Suppressor macrophage treated with lipopolysaccharide for 1 hour (primary cell): ENCODE measurements around the gene RHBDL2.
"Not testable (repeated sequence)": the region's sequence is repeated elsewhere in the genome, so short reads cannot be mapped to it uniquely, and the experiment has no call there.

Experiments
- DNase-seq, 3 donors: peaks; one replicate each; pipeline ENCODE4 v3.0.0-alpha.2; 2020 to 2022

The RHBDL2 gene

GRCh38 chr1:38929476-38929875, 12.2 kb downstream of the RHBDL2 start:
- DNase-seq: no peak

DNA sequence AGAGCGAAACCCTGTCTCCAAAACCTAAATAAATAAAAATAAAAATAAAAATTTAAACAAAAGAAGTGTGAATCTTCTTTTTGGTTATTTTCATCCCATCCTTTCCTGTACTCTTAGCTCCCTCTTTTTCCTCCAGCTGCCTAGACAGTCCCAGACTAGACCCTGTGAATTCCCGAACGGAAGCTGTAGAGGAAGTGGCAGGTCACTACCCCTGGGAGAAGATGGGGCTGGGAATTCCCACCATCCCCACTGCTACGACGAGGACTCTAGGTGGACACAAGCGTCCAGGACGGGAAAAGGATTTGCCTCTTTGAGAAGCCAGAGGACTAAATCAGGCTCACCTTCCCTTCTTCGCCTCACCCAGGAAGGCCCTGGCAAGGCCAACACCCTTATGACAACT, 12.6 kb downstream of the RHBDL2 start:
- no peak for DNase-seq

DNA sequence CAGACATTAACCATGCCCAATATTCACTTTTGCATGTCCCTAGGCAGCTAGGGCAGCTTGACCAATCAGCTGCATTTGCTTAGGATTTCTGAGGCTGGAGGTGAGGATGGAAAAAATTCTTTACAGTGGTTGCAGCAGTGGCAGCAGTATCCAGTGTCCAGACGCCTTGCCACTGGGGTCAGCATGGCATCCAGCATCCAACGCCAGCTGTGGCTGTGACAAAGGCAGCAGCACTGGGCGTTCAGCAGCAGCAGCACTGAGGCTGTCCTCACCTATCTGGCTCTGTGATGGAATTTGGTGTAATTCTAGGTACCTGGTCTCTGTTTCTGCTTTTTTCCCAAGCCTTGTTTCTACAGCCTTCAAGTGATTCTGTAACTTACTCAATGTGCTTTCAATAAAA, 15.5 kb downstream of the RHBDL2 start:
- DNase-seq: no peak

DNA sequence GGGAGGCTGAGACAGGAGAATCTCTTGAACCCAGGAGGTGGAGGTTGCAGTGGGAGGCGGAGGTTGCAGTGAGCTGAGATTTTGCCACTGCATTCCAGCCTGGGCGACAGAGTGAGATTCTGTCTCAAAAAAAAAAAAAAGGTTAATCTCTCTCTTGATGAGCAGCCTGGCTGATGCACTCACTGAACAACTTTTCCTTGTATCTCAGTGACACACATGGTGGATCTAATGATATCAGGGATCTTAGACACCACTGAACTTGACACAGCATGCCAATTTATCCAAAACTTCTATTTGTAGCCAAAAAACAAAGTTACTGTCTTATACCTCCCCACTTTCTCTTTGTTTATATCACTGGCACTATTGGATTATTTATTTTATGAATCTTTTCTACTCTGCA, 16.2 kb downstream of the RHBDL2 start:
- no peak for DNase-seq

DNA sequence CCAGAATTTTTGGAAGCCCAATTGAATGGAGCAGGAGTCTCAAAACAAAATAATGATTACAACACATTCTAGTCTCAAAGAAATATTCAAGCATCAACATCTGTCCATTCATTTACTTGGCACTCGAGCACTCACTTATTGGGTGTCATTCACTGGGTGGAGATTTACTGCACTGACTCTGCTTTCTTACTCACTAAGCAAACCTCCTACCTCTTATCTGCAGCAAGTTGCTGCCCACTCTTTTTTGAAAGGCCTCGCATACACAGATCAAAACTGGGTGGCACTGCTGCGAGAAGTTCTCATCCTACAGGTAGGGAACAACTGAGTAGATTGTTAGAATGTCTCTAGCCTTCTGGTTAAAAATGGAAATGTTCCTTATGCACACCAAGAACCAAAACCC, 18.0 kb downstream of the RHBDL2 start:
- no peak for DNase-seq

GRCh38 chr1:38919130-38919529, 22.5 kb downstream of the RHBDL2 start:
- no peak for DNase-seq

GRCh38 chr1:38918568-38918967, 23.1 kb downstream of the RHBDL2 start:
- DNase-seq: no peak

DNA sequence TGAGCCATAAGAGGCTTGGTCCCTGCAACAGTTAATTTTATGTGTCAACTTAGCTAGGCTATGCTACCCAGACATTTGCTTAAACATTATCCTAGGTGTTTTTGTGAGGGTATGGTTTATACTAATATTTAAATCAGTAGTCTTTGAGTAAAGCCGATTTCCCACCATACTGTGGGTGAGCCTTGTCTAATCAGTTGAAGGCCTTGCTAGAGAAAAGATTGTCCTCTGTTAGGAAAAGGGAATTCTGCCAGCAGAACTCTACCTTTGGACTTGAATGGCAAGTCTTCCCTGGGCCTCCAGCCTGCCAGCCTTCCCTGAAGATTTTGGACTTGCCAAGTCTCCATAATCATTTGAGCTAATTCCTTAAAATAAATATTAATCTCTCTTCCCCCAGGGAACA, 23.9 kb downstream of the RHBDL2 start:
- no peak for DNase-seq

- no peak for DNase-seq
Observed at GRCh38 chr1:38917337-38917736, 24.3 kb downstream of the RHBDL2 start.

- DNase-seq: no peak
Observed at GRCh38 chr1:38915352-38915948, 26.2 kb downstream of the RHBDL2 start.

- DNase-seq: not testable (repeated sequence)
Observed at GRCh38 chr1:38914908-38915307, 26.7 kb downstream of the RHBDL2 start.

DNA sequence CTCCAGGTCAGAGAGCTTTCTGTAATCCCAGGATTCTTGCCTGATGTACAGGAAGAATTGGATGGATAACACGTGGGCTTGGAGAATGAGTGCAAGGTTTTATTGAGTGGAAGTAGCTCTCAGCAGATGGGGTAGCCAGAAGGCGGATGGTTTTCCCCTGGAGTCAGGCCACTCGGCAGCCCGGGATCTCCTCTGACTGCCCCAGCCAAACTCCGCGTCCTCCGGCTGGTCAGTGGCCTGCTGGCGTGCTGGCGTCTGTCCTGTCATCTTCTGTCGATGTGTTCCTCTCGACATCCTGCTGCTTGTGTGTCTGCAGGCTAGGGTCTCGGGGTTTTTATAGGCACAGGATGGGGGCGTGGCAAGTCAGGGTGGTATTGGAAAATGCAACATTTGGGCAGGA, 32.8 kb downstream of the RHBDL2 start:
- no peak for DNase-seq

- DNase-seq: no peak
Observed at GRCh38 chr1:38905985-38906384, 35.6 kb downstream of the RHBDL2 start.

DNA sequence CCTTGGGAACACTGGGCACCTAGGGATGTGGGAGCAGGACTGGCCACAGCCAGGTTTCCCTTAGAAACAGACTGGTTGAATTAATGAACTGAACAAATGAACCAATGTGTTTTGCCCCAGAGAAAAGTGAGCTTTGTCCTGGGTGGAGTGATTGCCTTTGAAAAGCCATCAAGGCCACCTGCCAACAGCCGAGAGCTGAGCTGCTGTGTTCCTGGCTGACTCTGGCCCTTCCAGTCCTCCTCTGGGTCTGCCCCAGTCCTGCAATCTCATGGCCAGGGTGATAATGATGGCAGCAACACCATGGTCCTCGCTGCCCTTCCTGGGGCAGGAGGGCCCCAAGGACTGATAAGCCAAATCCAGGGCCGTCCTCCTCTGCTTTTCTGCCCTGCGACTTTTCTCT, 42.1 kb downstream of the RHBDL2 start:
- DNase-seq: no peak

DNA sequence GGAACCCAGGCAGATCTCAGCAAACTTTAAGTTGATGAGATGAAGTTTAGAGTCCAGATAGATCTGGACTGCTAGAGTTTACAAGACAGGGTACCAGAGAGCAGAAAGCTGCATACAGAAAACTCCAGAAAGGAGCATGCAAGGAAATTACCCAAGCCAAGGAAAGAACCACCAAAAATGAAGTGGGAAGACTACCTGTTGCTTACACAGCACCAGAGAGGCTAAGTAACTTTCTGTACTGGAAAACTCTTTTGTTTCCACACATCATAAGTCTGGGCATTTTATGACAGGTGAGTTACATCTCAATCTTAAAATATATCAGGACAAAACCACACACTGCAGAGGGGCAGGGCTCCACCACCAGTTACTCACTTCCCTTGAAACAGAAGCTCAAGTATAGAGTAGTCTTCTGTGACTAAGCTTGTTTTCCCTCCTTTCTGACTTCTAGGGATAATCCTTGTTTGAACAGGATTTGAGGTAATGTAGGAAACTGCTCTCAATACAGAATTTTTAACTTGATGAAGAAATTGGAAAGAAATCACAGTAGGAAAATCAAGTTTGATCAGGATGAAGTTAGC, 42.9 kb downstream of the RHBDL2 start:
- no peak for DNase-seq

DNA sequence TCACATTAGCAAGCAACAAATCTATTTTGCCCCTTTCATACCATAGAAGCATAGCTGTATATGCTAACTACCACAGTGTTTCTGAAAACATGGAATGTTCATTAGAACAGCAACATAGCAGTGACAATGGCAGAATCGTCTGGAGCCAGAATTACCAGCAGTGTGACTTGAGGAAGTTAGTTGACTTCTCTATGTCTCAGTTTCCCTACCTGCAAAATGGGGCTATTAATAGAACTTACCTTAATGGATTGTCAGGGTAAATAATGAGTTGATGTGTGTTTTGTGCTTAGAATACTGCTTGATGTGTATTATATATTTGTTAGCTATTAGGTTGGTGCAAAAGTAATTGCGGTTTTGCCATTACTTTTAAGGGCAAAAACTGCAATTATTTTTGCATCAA, 45.5 kb downstream of the RHBDL2 start:
- no peak for DNase-seq

GRCh38 chr1:38892976-38893375, 48.7 kb downstream of the RHBDL2 start:
- no peak for DNase-seq

- no peak for DNase-seq
Observed at GRCh38 chr1:38891753-38892152, 49.9 kb downstream of the RHBDL2 start.

GRCh38 chr1:38889589-38889988, 52.0 kb downstream of the RHBDL2 start:
- DNase-seq: no peak

DNA sequence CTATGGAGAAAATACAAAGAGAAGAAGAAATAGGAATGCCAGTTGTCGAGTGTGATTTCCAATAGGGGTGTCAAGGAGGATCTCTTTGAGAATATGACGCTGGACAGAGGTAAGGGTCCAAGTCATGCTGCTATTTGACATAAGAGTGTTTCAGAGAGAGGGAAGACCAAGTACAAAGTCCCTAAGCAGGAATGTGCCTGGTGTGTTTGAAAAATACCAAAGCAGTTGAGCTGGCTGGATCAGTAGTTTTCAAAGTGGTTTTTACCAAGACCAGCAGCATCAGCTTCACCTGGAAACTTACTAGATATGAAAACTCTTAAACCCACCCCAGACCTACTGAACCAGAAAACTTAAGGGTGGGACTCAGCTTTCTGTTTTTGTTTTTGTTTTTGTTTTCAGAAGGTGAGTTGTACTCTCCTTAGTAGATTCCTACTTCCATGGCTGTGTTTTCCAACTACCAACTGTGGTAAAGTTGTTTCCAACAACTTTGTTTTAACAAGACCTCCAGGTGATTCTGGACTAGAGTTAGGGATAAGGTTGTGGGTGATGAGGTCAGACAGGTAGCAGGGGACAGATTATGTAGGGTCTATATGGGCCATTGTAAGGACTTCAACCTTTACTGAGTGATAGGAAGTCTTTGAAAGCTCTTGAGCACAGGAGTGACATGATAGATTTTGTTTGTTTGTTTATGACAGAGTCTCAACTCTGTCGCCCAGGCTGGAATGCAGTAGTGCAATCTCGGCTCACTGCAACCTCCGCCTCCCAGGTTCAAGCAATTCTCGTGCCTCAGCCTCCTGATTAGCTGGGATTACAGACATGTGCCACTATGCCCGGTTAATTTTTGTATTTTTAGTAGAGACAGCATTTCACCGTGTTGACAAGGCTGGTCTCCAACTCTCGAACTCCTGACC, 53.0 kb downstream of the RHBDL2 start:
- no peak for DNase-seq

GRCh38 chr1:38885092-38885491, 56.5 kb downstream of the RHBDL2 start:
- no peak for DNase-seq

DNA sequence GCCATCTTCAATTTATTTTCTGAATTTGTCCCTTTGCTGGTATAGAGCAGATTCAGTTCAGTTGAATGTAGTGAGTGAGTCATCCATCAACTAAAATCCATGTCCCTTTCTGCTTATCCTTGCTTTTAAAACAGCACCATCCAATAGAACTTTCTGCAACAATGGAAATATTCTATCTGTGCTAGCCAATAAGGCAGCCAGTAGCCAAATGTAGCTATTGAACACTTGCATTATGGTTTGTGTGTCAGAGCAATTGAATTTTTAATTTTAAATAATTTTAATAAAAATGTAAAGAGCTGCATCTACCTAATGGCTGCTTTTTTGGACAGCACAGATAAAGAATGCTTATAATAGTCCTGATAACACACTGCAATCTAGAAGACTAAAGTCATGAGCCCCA, 60.1 kb downstream of the RHBDL2 start, which contains the start of gene GJA9:
Gene GJA9 (minus strand): TSS at position 101 of the 400 bp plus-strand sequence. CDS start 5,489 bp downstream, outside the sequence.
- DNase-seq: no peak

DNA sequence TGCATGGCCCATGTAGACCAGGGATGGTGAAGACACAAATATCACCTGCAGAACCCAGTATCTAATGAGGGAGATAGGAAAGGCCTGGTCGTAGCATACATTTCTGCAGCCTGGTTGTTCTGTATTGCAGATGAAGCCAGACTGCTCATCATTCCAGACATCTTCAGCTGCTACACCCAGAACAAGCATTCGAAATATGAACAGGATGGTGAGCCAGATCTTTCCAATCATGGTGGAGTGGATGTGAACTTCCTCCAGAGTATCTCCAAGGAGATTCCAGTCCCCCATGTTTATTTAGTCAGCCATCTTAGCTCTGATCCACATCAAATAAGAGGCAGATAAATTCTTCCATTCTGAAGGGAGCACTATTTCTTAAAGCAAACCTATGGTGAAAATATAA, 65.8 kb downstream of the RHBDL2 start:
- DNase-seq: no peak
